ENCODE results near the gene TRA2A. TPM values are rescaled to one million over a fixed set of nuclear protein-coding genes. Genes with fewer than 3 reads are reported as not detected.

Gene TRA2A
- total and polyA plus RNA-seq, 2 of the 13 experiments (the other 11 are each of a cell fraction or from before 2014, with no cell fraction given) = 39.1 to 41.6 TPM

- TF ChIP-seq ZNF343 (CRISPR knock-in tag; IDR thresholded peaks at IDR 0.05) (0 out of 2 replicates have a peak, but pooled peaks have one; percentile 20), NKX3-1 (CRISPR knock-in tag; IDR thresholded peaks at IDR 0.05) (no peak), RXRA (CRISPR knock-in tag; IDR thresholded peaks at IDR 0.05) (0 out of 2 replicates have a peak, but pooled peaks have one; percentile 12), BATF2 (CRISPR knock-in tag; IDR thresholded peaks at IDR 0.05) (0 out of 2 replicates have a peak, but pooled peaks have one; percentile 14), ZNF75D (CRISPR knock-in tag; IDR thresholded peaks at IDR 0.05; ENCODE audit: borderline replicate concordance) (0 out of 2 replicates have a peak, but pooled peaks have one; percentile 13), SMAD1 (CRISPR knock-in tag; IDR thresholded peaks at IDR 0.05; ENCODE audit: borderline replicate concordance, low read depth) (0 out of 2 replicates have a peak, but pooled peaks have one; percentile 4), MXD3 (CRISPR knock-in tag; IDR thresholded peaks at IDR 0.05) (peak; percentile 18; the same call in 1 of the 2 replicates), ZNF121 (CRISPR knock-in tag; IDR thresholded peaks at IDR 0.05) (no peak), HHEX (CRISPR knock-in tag; IDR thresholded peaks at IDR 0.05) (no peak), ZNF772 (CRISPR knock-in tag; IDR thresholded peaks at IDR 0.05) (no peak), ZMAT5 (CRISPR knock-in tag; IDR thresholded peaks at IDR 0.05; ENCODE audit: borderline replicate concordance, low read depth) (no peak), HOXA9 (CRISPR knock-in tag; IDR thresholded peaks at IDR 0.05; ENCODE audit: borderline replicate concordance) (0 out of 2 replicates have a peak, but pooled peaks have one; percentile 5), ZNF407 (CRISPR knock-in tag; IDR thresholded peaks at IDR 0.05; ENCODE audit: not compliant biosample characterization) (peak; percentile 81), ZNF678 (CRISPR knock-in tag; IDR thresholded peaks at IDR 0.05) (no peak), ZNF558 (CRISPR knock-in tag; IDR thresholded peaks at IDR 0.05; ENCODE audit: borderline replicate concordance) (peak; percentile 15; the same call in 1 of the 2 replicates), ZBTB2 (CRISPR knock-in tag; IDR thresholded peaks at IDR 0.05; ENCODE audit: low read depth) (no peak), NR2F6 (IDR thresholded peaks at IDR 0.05) (no peak), NR2F6 (CRISPR knock-in tag; IDR thresholded peaks at IDR 0.05) (no peak)
These were observed 559 bp downstream of the TRA2A start (continued) for GRCh38 chr7:23531050-23531793.

Measured in HepG2 (cell line).